Measurements from ENCODE around the gene REX1BD. TPM values are rescaled to one million over a fixed set of nuclear protein-coding genes. Genes with fewer than 3 reads are reported as not detected.

The REX1BD gene
- polyA plus RNA-seq, 4 donors = 17.4 to 50.8 (median 21.9) TPM

DNA sequence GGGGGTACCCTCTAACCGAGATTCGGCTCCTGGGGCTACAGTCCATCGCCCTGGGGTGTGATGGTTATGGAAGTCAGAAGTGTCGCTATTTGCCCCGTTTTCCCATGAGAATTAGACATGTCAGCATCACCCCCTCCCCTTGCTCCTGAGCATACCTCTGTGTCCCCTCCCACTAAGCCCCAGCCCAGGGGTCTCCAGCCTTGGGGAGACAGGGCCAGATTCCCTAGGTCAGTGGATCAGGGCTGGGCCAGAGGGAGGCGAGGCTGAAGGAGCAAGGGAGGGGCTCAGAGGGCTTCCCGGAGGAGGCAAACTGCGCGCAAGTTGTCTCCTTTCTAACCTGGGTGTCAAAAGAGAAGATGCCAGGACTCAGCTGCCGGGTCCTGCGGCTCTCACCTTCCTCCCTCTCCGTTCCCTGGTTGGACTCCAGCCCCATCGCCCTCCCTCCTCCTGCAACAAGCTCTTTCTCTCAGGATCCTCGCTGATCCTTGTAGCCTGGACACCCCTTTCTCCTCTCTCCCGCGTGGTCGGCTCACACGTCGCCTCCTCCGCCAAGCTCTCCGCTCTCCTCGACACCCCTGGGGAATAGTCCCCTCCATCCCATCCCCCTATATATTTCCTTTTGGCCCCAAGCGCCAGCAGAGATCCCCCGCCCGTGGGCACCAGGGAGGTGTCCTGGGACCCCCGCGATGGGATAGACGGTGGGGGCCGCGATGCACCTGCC, 23.6 kb downstream of the REX1BD start:
- DNase-seq (ENCODE audit: low read depth in 4 of 4, low spot score in 3 of 4) = no peak

DNA sequence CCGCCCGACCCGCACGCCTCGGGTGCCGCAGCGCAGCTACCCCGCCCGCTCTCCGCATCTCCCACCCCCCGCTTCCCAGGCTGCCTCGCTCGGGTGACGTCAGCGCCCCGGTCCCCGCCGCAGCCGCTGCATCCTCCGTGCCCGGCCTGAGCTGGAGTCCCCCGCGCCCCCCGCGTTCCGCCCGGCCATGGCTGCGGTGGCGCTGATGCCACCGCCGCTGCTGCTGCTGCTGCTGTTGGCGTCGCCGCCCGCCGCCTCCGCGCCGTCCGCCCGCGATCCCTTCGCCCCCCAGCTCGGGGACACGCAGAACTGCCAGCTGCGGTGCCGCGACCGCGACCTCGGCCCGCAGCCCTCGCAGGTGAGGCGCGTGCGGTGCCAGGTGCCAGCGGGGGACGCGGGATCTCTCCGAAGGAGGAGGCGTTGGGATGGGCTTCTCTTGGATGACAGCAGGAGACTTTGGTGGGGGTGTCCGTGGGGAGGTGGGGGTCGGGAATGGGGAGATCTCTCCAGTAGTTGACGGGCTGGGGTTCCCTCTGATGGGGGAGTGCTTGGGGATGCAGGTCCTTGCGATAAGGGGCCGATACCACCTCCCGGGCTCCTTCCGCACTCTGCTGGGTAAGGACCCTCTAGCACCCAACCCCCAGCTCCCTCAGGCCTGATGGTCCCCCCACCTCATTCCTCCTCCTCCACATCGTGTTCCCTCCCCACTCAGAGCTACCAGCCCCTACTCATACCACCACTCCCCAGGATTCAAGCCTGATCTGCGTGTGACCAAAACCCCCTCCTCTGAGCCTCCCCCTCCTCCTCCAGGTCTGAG, 24.4 kb downstream of the REX1BD start, which contains the start of gene TMEM59L:
TSS of gene TMEM59L (plus strand) at position 99 of the 817 bp plus-strand sequence. CDS start at position 188, 89 bp downstream.
- DNase-seq (ENCODE audit: low read depth in 4 of 4, low spot score in 3 of 4) = no peak

DNA sequence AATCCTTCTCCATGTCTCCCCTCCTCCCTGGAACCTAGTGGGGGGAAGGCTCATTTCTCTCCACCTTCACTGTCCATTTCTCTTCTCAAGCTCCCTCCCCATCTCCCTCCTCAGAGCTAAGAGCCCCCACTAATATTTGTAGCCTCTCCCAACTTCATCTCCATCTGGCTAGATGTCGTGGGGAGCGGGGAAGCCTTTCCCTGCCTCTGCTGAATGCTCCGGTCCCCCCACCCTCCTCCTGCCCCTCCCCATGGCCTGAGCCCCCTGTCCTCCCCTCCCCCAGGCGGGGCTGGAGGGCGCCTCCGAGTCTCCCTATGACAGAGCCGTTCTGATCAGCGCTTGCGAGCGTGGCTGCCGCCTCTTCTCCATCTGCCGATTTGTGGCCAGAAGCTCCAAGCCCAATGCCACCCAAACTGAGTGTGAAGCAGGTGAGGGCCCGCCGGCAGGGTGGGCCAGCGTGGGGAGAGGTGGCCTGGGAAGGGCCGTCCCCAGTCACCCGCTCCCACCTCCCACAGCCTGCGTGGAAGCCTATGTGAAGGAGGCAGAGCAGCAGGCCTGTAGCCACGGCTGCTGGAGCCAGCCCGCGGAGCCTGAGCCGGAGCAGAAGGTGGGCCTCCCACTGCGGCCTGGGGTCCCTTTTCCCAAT, 25.1 kb downstream of the REX1BD start:
- DNase-seq (ENCODE audit: low read depth in 4 of 4, low spot score in 3 of 4) = no peak

DNA sequence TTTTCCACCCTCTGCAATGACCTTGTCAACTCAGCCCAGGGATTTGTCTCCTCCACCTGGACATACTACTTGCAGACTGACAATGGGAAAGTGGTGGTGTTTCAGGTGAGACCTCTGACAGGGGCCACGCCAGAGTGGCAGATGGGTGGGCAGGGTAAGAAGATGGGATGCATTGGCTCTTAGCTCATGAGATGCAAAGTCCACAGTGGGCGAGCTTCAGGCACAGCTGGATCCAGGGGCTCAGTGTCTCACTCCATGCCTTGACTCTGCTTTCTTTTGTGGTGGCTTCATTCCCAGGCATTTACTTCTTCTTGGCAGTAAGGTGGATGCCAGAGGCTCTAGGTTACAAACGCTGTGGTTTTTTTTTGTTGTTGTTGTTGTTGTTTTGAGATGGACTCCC, 27.4 kb downstream of the REX1BD start:
- no peak for DNase-seq (ENCODE audit: low read depth in 4 of 4, low spot score in 3 of 4)

DNA sequence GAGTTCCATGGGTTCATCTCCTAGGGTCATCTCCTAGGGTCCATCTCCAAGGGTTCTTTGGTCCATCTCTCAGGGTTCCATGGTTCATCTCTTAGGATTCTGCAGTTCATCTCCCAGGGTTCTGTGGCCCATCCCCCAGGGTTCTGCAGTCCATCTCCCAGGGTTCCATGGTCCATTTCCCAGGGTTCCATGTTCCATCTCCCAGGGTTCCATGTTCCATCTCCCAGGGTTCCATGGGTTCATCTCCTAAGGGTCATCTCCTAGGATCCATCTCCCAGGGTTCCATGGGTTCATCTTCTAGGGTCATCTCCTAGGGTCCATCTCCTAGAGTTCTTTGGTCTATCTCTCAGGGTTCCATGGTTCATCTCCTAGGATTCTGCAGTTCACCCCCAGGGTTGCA, 29.0 kb downstream of the REX1BD start:
- DNase-seq (ENCODE audit: low read depth in 4 of 4, low spot score in 3 of 4) = no peak

DNA sequence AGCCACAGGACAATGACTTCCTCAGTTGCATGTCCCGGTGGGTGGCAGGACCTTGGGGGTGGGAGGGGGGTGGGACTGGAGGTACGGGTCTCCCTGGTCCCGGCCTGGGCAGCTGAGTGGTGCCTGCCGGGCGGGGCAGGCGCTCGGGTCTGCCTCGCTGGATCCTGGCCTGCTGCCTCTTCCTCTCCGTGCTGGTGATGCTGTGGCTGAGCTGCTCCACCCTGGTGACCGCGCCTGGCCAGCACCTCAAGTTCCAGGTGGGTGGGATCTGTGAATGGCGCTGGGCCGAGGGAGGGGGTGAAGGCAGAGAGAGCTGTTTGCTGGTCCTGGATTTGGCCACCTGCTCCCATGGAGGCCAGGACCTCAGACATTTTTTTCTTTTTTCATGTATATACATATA, 29.6 kb downstream of the REX1BD start:
- DNase-seq (ENCODE audit: low read depth in 4 of 4, low spot score in 3 of 4) = no peak

DNA sequence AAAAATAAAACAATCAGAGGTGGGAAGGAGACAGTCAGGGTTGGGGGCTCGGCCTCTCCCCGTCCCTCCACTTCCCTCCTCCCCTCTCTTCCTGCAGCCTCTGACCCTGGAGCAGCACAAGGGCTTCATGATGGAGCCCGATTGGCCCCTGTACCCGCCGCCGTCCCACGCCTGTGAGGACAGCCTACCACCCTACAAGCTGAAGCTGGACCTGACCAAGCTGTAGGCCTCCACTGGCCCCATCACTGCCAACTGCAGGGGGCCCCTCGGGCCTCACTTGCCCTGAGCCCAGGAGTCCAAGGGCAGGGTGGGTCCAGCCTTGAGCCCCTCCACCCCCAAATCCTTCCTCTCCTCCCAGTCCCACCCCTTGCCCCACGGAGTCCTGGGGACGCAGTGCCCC, 31.7 kb downstream of the REX1BD start:
- DNase-seq (ENCODE audit: low read depth in 4 of 4, low spot score in 3 of 4) = no peak

DNA sequence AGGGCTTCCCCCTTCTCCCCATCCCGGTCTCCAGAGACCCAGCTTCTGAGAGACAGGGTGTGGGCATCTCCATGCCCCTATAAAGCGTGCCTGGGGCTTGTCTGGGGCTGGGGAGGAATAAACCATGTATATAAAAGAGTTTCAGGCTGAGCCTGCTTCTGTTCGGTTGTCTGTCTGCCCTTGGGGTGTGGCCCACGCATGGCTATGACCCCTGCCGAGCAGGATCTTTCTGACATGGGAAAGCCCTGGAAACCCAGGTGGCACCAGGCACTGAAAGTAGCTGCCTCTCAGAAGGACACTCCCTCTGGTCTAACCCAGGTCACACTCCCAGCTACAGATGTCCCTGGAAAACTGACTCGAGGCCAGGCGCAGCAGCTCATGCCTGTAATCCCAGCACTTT, 32.3 kb downstream of the REX1BD start:
- DNase-seq (ENCODE audit: low read depth in 4 of 4, low spot score in 3 of 4) = no peak

DNA sequence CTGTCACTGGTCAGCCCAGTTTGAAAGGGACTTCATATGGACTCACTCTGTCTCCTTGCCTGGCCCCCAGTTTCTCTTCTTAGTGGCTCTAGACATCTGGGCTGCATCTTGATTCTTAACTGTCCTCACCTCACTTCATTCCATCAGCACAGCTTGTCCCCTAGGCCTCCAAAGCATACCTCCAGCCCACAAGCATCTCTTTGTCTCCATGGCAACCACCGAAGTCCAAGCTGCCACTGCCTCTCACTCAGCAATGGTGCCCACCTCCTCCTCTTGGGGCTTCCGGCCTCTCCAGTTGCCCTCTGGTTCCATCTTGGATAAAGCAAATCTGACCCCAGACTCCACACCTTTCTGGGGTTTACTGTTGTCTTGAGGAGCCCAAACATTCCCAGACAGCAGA, 38.3 kb downstream of the REX1BD start:
- no peak for DNase-seq (ENCODE audit: low read depth in 4 of 4, low spot score in 3 of 4)

DNA sequence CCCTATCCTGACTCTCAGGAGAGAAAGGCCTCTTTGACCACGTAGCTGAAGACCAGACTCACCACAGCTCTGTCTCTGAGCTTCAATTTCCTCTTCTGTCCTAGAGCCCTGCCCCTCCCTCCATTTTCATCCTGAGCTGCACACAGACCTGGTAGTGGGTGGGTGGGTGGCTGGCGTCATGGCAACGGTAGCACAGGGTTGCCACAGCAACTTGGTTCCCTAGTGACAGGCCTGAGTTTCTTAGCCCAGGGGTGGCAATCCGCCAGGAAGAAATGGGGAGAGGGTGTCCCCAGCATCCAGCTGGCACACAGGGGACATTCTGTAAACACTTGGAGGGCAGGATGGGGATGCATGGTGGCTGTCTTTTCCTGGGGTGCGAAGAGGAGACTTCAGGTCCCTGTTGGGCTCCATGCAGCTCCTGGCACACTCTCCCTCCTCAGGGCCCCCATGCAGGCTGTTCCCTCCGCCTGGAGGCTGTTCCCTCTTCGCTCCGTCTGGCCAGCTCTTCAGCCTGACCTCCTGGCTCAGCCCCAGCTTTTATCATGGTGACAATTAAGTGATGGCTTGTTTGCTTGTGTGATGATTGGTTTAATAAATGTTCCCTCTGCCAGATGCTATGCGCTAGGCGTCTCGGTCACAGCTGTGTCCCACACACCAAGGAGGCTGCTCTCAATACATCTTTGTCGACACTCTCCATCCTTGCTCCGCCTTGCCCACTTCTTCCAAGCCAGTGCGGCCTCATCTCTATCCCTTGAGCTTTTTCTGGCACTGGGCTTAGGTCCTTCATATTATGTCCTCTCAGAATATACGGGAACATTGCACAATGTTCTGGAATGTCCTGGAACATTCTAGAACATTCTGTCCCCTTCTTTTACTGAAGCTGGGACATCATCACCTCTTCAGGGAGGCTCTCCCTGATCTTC, 40.8 kb downstream of the REX1BD start:
- DNase-seq (ENCODE audit: low read depth in 4 of 4, low spot score in 3 of 4) = no peak

DNA sequence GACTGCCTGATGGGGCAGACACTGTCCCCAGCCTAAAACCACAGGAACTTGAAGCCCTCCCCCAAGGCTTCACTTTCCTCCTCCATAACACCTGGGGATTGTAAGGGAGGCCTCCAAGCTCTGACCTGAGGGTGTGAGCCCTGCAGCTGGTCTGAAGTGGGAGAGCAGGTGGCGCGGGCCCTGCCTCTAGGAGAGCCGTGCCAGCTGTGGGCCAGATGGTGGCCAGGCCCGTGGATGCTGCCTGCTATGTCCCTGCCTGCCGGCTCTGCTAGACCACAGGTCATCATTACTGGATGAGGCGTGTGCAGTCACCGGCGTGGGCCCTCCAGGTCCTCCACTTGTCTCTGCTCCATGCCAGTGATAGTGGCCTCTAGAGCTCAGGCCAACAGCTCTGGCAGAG, 44.7 kb downstream of the REX1BD start:
- no peak for DNase-seq (ENCODE audit: low read depth in 4 of 4, low spot score in 3 of 4)

DNA sequence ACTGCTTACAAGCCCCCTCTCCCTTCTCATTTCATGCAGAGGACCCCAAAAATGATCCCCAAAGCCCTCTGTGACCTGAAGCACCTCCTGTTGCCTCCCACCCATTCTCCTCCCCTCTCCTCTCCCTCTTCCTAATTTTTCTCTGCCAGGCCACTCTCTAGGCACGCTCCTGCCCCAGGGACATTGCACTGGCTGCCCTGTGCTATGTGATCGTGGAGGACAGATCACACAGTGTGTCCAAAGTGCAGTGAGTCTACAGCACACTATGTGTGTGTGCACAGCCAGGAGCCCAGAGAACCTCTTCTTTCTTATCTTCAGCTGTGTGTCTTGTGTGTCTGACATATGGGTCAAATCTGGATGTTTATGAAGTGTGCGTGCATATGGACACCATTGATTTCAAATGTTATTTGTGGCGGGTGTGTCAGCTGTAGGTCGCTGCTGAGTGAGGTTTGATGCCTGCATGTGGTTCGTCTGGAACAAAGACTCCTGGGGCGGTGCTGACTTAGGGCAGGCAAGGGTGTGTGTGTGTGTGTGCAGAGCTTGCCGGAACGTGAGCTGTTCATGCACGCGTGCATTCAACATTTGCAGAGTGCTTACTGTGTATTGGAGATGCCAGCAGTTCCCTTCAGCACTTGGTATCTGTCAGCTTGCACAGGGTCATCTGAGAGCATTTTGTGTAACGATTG, 46.2 kb downstream of the REX1BD start:
- no peak for DNase-seq (ENCODE audit: low read depth in 4 of 4, low spot score in 3 of 4)

DNA sequence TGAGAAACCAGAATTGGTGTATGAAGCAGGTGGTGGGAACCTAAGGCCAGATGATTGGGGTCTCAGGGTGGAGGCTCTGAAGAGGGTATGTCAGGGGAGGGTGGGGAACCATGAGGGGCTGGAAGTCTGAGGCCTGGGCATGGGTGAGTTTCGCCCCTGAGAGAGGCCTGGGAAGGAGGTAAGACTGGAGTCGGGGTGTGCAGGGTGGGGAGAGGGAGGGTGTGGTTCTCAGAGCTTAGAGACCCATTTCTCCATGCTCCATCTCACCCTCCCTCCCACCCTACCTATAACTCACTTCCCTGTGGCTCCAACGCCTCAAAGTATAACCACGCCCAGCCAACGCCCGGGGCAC, 47.2 kb downstream of the REX1BD start:
- no peak for DNase-seq (ENCODE audit: low read depth in 4 of 4, low spot score in 3 of 4)

DNA sequence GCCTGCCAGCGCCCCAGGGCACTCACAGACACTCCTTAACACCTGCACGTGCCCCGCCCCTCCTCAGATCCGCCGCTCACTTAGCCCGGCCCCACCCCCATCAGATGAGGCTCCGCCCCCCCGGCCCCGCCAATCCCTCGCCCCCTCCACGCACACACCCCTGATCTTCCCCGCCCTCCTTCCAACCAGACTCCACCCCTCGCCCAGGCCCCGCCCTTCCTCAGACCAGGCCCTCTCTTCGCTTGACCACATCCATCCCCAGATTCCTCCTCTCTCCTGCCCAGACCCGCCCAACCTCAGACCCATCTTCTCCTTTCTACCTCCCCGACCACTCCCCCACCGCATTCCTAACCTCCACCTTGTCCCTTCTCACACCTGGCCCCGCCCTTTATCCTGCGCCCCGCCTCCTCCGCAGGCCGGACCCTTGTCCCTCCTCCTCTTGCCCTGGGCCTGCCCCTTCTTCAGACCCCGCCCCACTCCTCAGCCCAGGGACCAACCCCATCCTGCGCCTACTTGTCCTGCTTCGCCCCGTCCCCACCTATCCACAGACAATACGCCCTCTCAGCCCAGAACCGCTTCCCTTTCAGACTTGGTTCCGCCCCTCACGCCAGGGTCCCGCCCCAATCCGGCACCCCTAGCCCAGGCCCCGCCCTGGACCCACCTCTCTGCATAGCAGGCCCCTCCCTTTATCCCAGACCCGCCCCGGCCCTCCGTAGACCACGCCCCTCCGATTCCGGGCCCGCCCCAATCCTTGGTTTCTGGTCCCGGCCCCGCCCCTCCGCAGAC, 47.8 kb downstream of the REX1BD start:
- DNase-seq (ENCODE audit: low read depth in 4 of 4, low spot score in 3 of 4) = peak; percentile 74 to 87 (median 83)

DNA sequence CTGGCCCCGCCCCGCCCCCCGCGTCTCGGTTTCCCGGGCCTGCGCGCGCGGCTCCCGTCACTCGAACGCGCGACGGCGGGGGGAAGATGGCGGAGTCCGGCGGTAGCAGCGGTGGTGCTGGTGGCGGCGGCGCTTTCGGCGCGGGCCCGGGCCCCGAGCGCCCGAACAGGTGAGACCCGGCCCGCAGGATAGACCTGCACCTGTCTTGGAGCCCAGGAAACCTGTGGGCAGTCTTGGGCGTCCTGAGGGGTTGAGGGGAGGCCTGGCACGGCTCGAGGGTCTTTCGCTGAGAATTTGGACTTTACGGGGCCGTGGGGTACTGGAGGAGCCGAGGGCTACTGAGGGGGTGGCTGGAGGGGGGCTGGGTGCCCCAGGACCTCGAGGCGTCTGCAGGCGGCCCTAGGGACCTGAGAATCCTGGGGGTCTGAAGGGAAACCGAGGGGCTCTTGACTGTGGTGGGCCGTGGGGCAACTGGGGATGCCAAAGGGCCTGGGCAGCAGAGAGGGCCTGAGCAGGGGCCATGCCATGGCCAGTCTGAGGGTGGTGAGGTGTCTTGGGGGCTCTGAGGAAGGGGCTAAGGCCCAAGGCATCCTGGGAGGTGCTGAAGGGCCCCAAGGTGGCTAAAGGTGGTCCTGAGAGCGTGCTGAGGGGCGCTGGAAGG, 48.5 kb downstream of the REX1BD start, which contains the start of gene KLHL26:
TSS of gene KLHL26 (plus strand) at position 60 of the 661 bp plus-strand sequence. CDS start at position 87, 27 bp downstream.
- DNase-seq (ENCODE audit: low read depth in 4 of 4, low spot score in 3 of 4) = no peak

DNA sequence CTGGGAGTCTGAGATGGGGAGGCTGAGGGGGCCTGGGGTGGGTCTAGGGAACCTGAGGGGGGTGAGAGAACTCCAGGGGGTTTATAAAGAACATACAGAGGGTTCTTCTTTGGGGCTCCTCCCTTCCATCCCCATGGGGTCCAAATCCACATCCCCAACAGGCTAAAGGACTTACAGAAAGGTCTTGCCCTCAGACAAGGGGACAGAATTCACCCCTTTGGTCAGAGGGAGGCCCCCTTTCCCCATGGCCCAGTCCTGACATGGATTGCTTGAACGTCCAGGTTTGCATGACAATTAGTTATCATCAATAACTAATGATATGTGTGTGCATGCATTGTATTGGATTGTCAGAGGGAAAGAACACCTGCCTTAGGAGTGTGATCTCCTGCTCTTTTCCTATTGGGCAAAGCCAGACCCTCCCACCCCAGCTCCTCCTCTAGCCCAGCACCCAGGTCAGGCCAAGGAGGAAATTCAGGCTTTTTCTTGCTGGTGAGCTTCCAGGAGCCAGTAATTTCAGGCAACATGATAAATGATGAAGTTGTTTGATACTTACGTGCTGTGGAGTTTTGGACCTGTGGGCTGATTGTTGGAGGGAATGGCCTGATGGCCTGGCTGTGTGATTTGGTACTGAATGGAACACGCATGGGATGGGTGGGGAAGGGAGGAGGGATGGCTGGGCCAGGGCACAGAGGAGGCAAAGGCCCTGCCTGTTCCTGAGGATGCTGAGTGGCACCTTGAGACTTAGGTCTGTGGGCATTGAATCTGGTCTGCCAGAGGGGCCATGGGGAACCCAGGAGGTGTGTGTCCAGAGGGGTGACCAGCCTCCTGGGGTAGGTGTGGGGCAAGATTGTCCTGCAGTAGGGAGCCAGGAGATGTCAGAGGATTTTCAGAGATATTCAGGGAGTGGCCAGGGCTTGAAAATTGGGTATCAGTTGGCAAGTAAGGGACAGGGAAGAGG, 49.4 kb downstream of the REX1BD start:
- no peak for DNase-seq (ENCODE audit: low read depth in 4 of 4, low spot score in 3 of 4)

DNA sequence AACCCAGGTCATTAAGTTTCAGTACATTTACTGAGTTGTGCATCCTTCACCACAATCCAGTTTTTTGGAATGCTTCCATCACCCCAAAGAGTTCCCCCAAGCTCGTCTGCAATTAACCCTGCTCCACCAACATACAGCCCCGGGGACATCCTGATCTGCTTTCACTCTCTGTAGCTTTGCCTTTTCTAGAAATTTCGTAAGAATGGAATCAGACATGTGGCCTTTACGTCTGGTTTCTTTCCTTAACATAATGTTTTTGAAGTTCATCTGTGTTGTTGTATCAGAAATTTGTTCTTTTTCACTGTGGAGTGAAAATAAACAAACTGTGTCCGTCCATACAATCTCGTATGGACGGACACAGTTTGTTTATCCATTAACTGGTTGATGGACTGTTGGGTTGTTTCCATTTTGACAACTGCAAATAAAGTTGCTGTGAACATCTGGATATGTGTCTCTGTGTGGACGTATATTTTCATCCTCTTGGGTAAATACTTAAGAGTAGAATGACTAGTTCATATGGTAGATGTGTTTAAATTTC, 51.2 kb downstream of the REX1BD start:
- DNase-seq (ENCODE audit: low read depth in 4 of 4, low spot score in 3 of 4) = no peak
